IMR-90 (cell line): Measurements from ENCODE around the gene SLC2A8. TPM values are rescaled to one million over a fixed set of nuclear protein-coding genes. Genes with fewer than 3 reads are reported as not detected.

Experiments
- ATAC-seq: fragments of 200-7000 bp; cut with Tn5 transposase; 2 replicates; pipeline ENCODE4 v1.9.1; 2020; ENCODE audit warnings: low read depth, mild to moderate bottlenecking, moderate library complexity
- BruUV-seq: library from RNA; stranded (reverse); fragments of 400-500 nt; replicated peaks from 2 replicates; lab custom pipeline; 2021; lab: Mats Ljungman, UMichigan
- CTCF ChIA-PET: fragments of 300-600 bp; formaldehyde crosslinking; extraction: SDS; loops from one replicate; lab custom pipeline; 2021; ENCODE audit warnings: antibody characterized with exemption; lab: Yijun Ruan, JAX
- POLR2A ChIA-PET: fragments of 300-600 bp; sonication (Branson Sonifier 250); formaldehyde crosslinking; loops from one replicate; lab custom pipeline; 2022; ENCODE audit warnings: antibody characterized with exemption; ENCODE audit not compliant: unreplicated experiment; lab: Charles Lee
- DNase-seq: peaks from one replicate; pipeline ENCODE4 v3.0.0; 2013
- H2AFZ ChIP-seq: replicated peaks from 2 replicates; pipeline ENCODE3; 2013; ENCODE audit warnings: low read length, mild to moderate bottlenecking; ENCODE audit not compliant: poor library complexity
- H2AK5ac ChIP-seq: 2 replicates; pipeline ENCODE4 v1.6.1; 2013; ENCODE audit warnings: low read depth, low read length, inconsistent platforms
- H2AK9ac ChIP-seq: replicated peaks from 2 replicates; pipeline ENCODE3; 2013; ENCODE audit warnings: mild to moderate bottlenecking, low read depth, low read length, moderate library complexity; ENCODE audit not compliant: poor library complexity
- H2BK120ac ChIP-seq: 2 replicates; pipeline ENCODE4 v1.6.1; 2013; ENCODE audit warnings: low read depth, low read length, inconsistent platforms
- H2BK15ac ChIP-seq: 3 replicates; pipeline ENCODE4 v1.6.1; 2013; ENCODE audit warnings: low read depth, low read length, inconsistent platforms
- H2BK20ac ChIP-seq: 2 replicates; pipeline ENCODE4 v1.6.1; 2013; ENCODE audit warnings: low read depth, mild to moderate bottlenecking, inconsistent platforms, low read length, moderate library complexity
- H2BK5ac ChIP-seq: 2 replicates; pipeline ENCODE4 v1.6.1; 2013; ENCODE audit warnings: mild to moderate bottlenecking, low read depth, low read length, inconsistent platforms; ENCODE audit not compliant: poor library complexity, severe bottlenecking
- H3K14ac ChIP-seq: replicated peaks from 2 replicates; pipeline ENCODE4 v1.6.1; 2013; ENCODE audit warnings: low read depth, low read length, inconsistent platforms
- H3K18ac ChIP-seq: 2 replicates; pipeline ENCODE4 v1.6.1; 2013; ENCODE audit warnings: low read depth, low read length, control low read depth
- H3K23ac ChIP-seq: 2 replicates; pipeline ENCODE4 v1.6.1; 2013; ENCODE audit warnings: low read depth, low read length, inconsistent platforms
- H3K27ac ChIP-seq: 2 replicates; pipeline ENCODE4 v1.5.1; 2013; ENCODE audit warnings: mild to moderate bottlenecking, control low read depth, low read length; ENCODE audit not compliant: insufficient read depth
- H3K27me3 ChIP-seq: 2 replicates; pipeline ENCODE4 v1.6.1; 2013; ENCODE audit warnings: low read length; ENCODE audit not compliant: control insufficient read depth, insufficient read depth
- H3K36me3 ChIP-seq: 2 replicates; pipeline ENCODE4 v1.6.1; 2013; ENCODE audit warnings: low read length, mixed read lengths; ENCODE audit not compliant: control insufficient read depth, insufficient read depth
- H3K4ac ChIP-seq: 2 replicates; pipeline ENCODE4 v1.6.1; 2013; ENCODE audit warnings: low read depth, low read length, inconsistent platforms
- H3K4me1 ChIP-seq: 2 replicates; pipeline ENCODE4 v1.6.1; 2013; ENCODE audit warnings: low read length, mixed read lengths; ENCODE audit not compliant: control insufficient read depth, insufficient read depth
- H3K4me2 ChIP-seq: 2 replicates; pipeline ENCODE4 v1.6.1; 2013; ENCODE audit warnings: low read depth, mild to moderate bottlenecking, control low read depth, low read length, moderate library complexity
- H3K4me3 ChIP-seq: 2 replicates; pipeline ENCODE4 v1.5.1; 2013; ENCODE audit warnings: low read depth, mild to moderate bottlenecking, control low read depth, low read length, moderate library complexity; ENCODE audit not compliant: insufficient read depth
- H3K56ac ChIP-seq: 2 replicates; pipeline ENCODE4 v1.6.1; 2013; ENCODE audit warnings: low read length, inconsistent platforms; ENCODE audit not compliant: insufficient read depth; ENCODE audit errors: extremely low read depth
- H3K79me1 ChIP-seq, 2 experiments: 2 replicates each; pipeline ENCODE4 v1.6.1; 2013; ENCODE audit warnings: low read length in 2 of 2, inconsistent platforms in 1 of 2, low read depth in 1 of 2
- H3K9ac ChIP-seq: 2 replicates; pipeline ENCODE4 v1.6.1; 2013; ENCODE audit warnings: low read depth, low read length, control low read depth
- H3K9me1 ChIP-seq: 2 replicates; pipeline ENCODE4 v1.6.1; 2013; ENCODE audit warnings: low read length, inconsistent platforms; ENCODE audit not compliant: insufficient read depth
- H3K9me3 ChIP-seq: 2 replicates; pipeline ENCODE4 v1.6.1; 2013; ENCODE audit warnings: low read length; ENCODE audit not compliant: control insufficient read depth, insufficient read depth
- H4K20me1 ChIP-seq: 2 replicates; pipeline ENCODE4 v1.6.1; 2013; ENCODE audit warnings: low read length, inconsistent platforms; ENCODE audit not compliant: insufficient read depth
- H4K5ac ChIP-seq: 2 replicates; pipeline ENCODE4 v1.6.1; 2013; ENCODE audit warnings: mild to moderate bottlenecking, low read depth, low read length, control low read depth
- H4K8ac ChIP-seq, 2 experiments: 2 replicates each; pipeline ENCODE4 v1.6.1; 2013; ENCODE audit warnings: low read depth in 2 of 2, low read length in 2 of 2, control low read depth in 1 of 2, inconsistent platforms in 1 of 2
- H4K91ac ChIP-seq: 2 replicates; pipeline ENCODE4 v1.6.1; 2013; ENCODE audit warnings: low read depth, low read length, inconsistent platforms; ENCODE audit not compliant: insufficient read depth
- BHLHE40 ChIP-seq: fragments of 150-350 bp; IDR thresholded peaks from 2 replicates; pipeline ENCODE4 v1.6.1; 2016; ENCODE audit warnings: mild to moderate bottlenecking, low read depth, low read length
- CEBPB ChIP-seq: IDR thresholded peaks from 2 replicates; pipeline ENCODE4 v1.6.1; 2012; ENCODE audit warnings: low read depth, low read length, improper control_type of control experiment
- CHD1 ChIP-seq: IDR thresholded peaks from 2 replicates; pipeline ENCODE4 v1.6.1; 2012; ENCODE audit warnings: low read depth, low read length, improper control_type of control experiment
- CTCF ChIP-seq: conservative IDR thresholded peaks from 2 replicates; pipeline ENCODE4 v1.5.1; 2012; ENCODE audit warnings: mild to moderate bottlenecking, low read depth, low read length, improper control_type of control experiment
- ELK1 ChIP-seq: fragments of 150-350 bp; IDR thresholded peaks from 2 replicates; pipeline ENCODE4 v1.6.1; 2016; ENCODE audit warnings: low read depth, mild to moderate bottlenecking, low read length, moderate library complexity, borderline replicate concordance
- FOS ChIP-seq: fragments of 150-350 bp; IDR thresholded peaks from 2 replicates; pipeline ENCODE4 v1.6.1; 2016; ENCODE audit warnings: low read depth, low read length
- MAFK ChIP-seq: IDR thresholded peaks from 2 replicates; pipeline ENCODE4 v1.6.1; 2012; ENCODE audit warnings: low read depth, low read length, improper control_type of control experiment
- MAZ ChIP-seq: IDR thresholded peaks from 2 replicates; pipeline ENCODE4 v1.6.1; 2012; ENCODE audit warnings: low read depth, mild to moderate bottlenecking, low read length, improper control_type of control experiment, moderate library complexity, borderline replicate concordance
- MXI1 ChIP-seq: IDR thresholded peaks from 2 replicates; pipeline ENCODE4 v1.6.1; 2012; ENCODE audit warnings: low read depth, mild to moderate bottlenecking, low read length, moderate library complexity, borderline replicate concordance
- NFE2L2 ChIP-seq: fragments of 150-350 bp; IDR thresholded peaks from 2 replicates; pipeline ENCODE4 v1.6.1; 2016; ENCODE audit warnings: low read depth, mild to moderate bottlenecking, low read length
- POLR2A ChIP-seq: IDR thresholded peaks from 2 replicates; pipeline ENCODE4 v1.6.1; 2012; ENCODE audit warnings: mild to moderate bottlenecking, low read depth, low read length
- RAD21 ChIP-seq: IDR thresholded peaks from 2 replicates; pipeline ENCODE4 v1.6.1; 2012; ENCODE audit warnings: low read length, improper control_type of control experiment
- RCOR1 ChIP-seq: IDR thresholded peaks from 2 replicates; pipeline ENCODE4 v1.6.1; 2012; ENCODE audit warnings: mild to moderate bottlenecking, low read length, improper control_type of control experiment; ENCODE audit not compliant: insufficient replicate concordance
- RFX5 ChIP-seq: IDR thresholded peaks from 2 replicates; pipeline ENCODE4 v1.8.0; 2012; ENCODE audit warnings: low read depth, mild to moderate bottlenecking, low read length, moderate library complexity
- SMC3 ChIP-seq: fragments of 150-350 bp; IDR thresholded peaks from 2 replicates; pipeline ENCODE4 v1.6.1; 2016; ENCODE audit warnings: low read depth, mild to moderate bottlenecking, antibody characterized with exemption, low read length, moderate library complexity
- USF2 ChIP-seq: fragments of 150-350 bp; IDR thresholded peaks from 2 replicates; pipeline ENCODE4 v1.6.1; 2017; ENCODE audit warnings: mild to moderate bottlenecking, antibody characterized with exemption, low read length, low read depth
- WGBS, 2 experiments: methylation state at CpG; one replicate each; pipeline versions ENCODE4 v1.1.5 to v1.1.7; 2013; ENCODE audit warnings: missing lambda C conversion rate in 2 of 2; ENCODE audit not compliant: insufficient read length in 1 of 2; ENCODE audit errors: extremely low coverage in 2 of 2; 5-methylcytosine and 5-hydroxymethylcytosine counted together
- dilution Hi-C: fragments of 300-500 bp; cut with HindIII; formaldehyde crosslinking; loops from one replicate; pipeline ENCODE4 v1.14.3; 2018; ENCODE audit warnings: low sequenced_read_pairs; ENCODE audit not compliant: unreplicated experiment
- in situ Hi-C: fragments of 300-500 bp; cut with MboI; formaldehyde crosslinking; loops from 3 replicates; pipeline ENCODE4 v1.14.3; 2019; ENCODE audit warnings: low sequenced_read_pairs, inconsistent platforms, mixed read lengths
- intact Hi-C: fragments of 100-400 bp; cut with micrococcal nuclease; formaldehyde crosslinking; loops from 2 replicates; pipeline ENCODE4 v1.10.0; 2022
- polyA plus RNA-seq, 3 experiments: library from polyadenylated mRNA; depleted of rRNA; stranded (reverse); fragments of >200 nt; gene quantifications; 2 replicates each; pipeline ENCODE4 v1.2.3, GENCODE V29; 2012; ENCODE audit warnings: low replicate concordance in 1 of 3
- total RNA-seq: library from RNA; depleted of rRNA; stranded (reverse); fragments of >200 nt; gene quantifications from 2 replicates; pipeline ENCODE4 v1.2.3, GENCODE V29; 2012

Gene SLC2A8
- total and polyA plus RNA-seq, 2 of the 4 experiments (the other 2 are of a cell fraction) = 9.0 to 12.0 TPM

DNA sequence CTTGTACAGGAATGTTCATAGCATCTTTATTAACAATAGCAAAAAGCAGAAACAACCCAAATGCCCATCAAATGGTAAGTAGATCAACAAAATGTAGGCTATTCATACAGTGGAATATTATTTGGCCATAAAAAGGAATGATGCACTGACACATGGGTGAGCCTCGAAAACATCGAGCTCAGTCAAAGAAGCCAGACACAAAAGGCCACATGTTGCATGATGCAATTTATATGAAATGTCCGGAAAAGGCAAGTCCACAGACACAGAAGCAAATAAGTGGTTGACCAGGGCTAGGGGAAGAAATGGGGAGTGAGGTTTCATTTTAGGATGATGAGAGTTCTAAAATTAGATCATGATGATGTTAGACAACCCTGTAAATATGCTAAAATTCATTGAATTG lies 16.5 kb upstream of the SLC2A8 start:
- Histone ChIP-seq H3K4me1 (no peaks in the 10 kb centered on the region), H2BK5ac (no peak overlapping the region), H3K18ac (no peak overlapping the region), H2BK15ac (no peak overlapping the region), H3K14ac (no peak overlapping the region), H3K36me3 (no peaks in the 10 kb centered on the region), H4K8ac (no peak overlapping the region), H2AK9ac (no peak overlapping the region), H2BK20ac (no peak overlapping the region), H3K4ac (no peak overlapping the region), H3K9me3 (peaks cover 6% of the 10 kb centered on the region; the same call in 1 of the 2 replicates), H3K9me1 (no peaks in the 10 kb centered on the region), H3K4me3 (no peak overlapping the region), H4K91ac (no peak overlapping the region), H3K4me2 (no peak overlapping the region), H3K23ac (no peak overlapping the region), H3K27me3 (peaks cover 29% of the 10 kb centered on the region), H3K27ac (no peak overlapping the region), H4K5ac (no peak overlapping the region), H3K56ac (no peak overlapping the region), H2BK120ac (no peak overlapping the region), H4K20me1 (no peaks in the 10 kb centered on the region), H2AFZ (no peak overlapping the region), H2AK5ac (no peak overlapping the region), H3K9ac (no peak overlapping the region), H3K79me1 (no peaks in the 10 kb centered on the region)
- ATAC-seq (no peak), DNase-seq (no peak)
- in situ Hi-C loops (loop anchor here (25.0 kb wide), 1 partner anchor 443 kb away; no protein-coding TSS in a partner anchor), intact Hi-C loops (no loop called here), dilution Hi-C loops (no loop called here)
- ChIA-PET CTCF (no interaction called here), POLR2A (no interaction called here)
- BruUV-seq = no TSS peak
- TF ChIP-seq CTCF = no peak
- no peak for TF ChIP-seq NFE2L2
- TF ChIP-seq MXI1 = no peak
- no peak for TF ChIP-seq MAFK
- TF ChIP-seq CEBPB = no peak
- no peak for TF ChIP-seq BHLHE40
- no peak for TF ChIP-seq CHD1
- TF ChIP-seq RFX5 = no peak
- TF ChIP-seq RAD21 = no peak
- no peak for TF ChIP-seq FOS
- TF ChIP-seq ELK1 = no peak
- TF ChIP-seq MAZ = no peak
- no peak for TF ChIP-seq POLR2A
- TF ChIP-seq RCOR1 = no peak
- no peak for TF ChIP-seq SMC3
- TF ChIP-seq USF2 = no peak
- WGBS, 2 experiments = 90% methylated on average over 3 of the region's 3 CpGs; no CpG with 5 or more reads in 1 of the 2 experiments
